Epidermal melanocyte (primary cell): ENCODE measurements around the gene MAPK7.
A peak's percentile ranks its signal among the peaks of the same experiment; 100 is the strongest.

Experiments
- DNase-seq: peaks from one replicate; pipeline ENCODE4 v3.0.0; 2011; ENCODE audit warnings: low spot score; ENCODE audit not compliant: insufficient read length

Gene MAPK7

GRCh38 chr17:19377602-19378415 lies 489 bp upstream of the MAPK7 start:
- DNase-seq, result peak; percentile 99

GRCh38 chr17:19379361-19380065 lies 1.2 kb downstream of the MAPK7 start:
- no peak for DNase-seq

DNA sequence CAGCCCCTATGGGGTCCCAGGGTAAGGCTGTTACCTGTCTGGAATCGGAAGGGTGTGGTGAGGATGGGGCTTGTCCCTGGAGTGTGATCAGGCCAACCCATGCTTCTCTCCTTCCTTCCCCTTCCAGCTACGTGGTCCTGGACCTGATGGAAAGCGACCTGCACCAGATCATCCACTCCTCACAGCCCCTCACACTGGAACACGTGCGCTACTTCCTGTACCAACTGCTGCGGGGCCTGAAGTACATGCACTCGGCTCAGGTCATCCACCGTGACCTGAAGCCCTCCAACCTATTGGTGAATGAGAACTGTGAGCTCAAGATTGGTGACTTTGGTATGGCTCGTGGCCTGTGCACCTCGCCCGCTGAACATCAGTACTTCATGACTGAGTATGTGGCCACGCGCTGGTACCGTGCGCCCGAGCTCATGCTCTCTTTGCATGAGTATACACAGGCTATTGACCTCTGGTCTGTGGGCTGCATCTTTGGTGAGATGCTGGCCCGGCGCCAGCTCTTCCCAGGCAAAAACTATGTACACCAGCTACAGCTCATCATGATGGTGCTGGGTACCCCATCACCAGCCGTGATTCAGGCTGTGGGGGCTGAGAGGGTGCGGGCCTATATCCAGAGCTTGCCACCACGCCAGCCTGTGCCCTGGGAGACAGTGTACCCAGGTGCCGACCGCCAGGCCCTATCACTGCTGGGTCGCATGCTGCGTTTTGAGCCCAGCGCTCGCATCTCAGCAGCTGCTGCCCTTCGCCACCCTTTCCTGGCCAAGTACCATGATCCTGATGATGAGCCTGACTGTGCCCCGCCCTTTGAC lies 2.4 kb downstream of the MAPK7 start:
- no peak for DNase-seq

GRCh38 chr17:19381361-19381740 lies 3.1 kb downstream of the MAPK7 start:
- no peak for DNase-seq

DNA sequence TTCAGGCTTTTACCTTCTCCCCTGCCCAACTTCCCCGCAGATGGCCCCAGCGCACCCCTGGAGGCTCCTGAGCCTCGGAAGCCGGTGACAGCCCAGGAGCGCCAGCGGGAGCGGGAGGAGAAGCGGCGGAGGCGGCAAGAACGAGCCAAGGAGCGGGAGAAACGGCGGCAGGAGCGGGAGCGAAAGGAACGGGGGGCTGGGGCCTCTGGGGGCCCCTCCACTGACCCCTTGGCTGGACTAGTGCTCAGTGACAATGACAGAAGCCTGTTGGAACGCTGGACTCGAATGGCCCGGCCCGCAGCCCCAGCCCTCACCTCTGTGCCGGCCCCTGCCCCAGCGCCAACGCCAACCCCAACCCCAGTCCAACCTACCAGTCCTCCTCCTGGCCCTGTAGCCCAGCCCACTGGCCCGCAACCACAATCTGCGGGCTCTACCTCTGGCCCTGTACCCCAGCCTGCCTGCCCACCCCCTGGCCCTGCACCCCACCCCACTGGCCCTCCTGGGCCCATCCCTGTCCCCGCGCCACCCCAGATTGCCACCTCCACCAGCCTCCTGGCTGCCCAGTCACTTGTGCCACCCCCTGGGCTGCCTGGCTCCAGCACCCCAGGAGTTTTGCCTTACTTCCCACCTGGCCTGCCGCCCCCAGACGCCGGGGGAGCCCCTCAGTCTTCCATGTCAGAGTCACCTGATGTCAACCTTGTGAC lies 3.6 kb downstream of the MAPK7 start:
- no peak for DNase-seq

DNA sequence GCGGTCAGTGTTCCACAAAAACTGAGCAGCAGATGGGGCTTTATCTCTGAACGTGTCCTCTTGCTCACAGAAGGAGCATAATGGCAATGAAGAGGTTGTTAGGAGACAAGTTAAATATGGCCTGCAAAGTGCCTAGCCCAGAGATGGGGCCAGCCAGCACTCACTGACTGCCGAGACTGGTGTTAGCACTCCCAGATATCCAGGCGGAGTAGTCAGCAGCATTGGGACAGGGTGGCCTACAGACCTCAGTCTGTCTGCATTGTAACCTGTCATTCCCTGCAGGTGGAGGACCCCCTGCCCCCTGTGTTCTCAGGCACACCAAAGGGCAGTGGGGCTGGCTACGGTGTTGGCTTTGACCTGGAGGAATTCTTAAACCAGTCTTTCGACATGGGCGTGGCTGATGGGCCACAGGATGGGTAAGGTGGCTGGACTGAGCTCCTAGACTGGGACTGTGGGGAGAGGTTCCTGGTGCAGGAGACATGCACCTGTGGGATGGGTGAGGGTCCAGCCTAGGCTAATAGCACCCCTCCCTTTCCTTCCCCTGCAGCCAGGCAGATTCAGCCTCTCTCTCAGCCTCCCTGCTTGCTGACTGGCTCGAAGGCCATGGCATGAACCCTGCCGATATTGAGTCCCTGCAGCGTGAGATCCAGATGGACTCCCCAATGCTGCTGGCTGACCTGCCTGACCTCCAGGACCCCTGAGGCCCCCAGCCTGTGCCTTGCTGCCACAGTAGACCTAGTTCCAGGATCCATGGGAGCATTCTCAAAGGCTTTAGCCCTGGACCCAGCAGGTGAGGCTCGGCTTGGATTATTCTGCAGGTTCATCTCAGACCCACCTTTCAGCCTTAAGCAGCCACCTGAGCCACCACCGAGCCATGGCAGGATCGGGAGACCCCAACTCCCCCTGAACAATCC lies 4.5 kb downstream of the MAPK7 start:
- no peak for DNase-seq

- DNase-seq, result no peak
These were observed 5.6 kb downstream of the MAPK7 start for GRCh38 chr17:19383681-19384470.

GRCh38 chr17:19384723-19385391 lies 6.6 kb downstream of the MAPK7 start:
- DNase-seq, result peak; percentile 57

DNA sequence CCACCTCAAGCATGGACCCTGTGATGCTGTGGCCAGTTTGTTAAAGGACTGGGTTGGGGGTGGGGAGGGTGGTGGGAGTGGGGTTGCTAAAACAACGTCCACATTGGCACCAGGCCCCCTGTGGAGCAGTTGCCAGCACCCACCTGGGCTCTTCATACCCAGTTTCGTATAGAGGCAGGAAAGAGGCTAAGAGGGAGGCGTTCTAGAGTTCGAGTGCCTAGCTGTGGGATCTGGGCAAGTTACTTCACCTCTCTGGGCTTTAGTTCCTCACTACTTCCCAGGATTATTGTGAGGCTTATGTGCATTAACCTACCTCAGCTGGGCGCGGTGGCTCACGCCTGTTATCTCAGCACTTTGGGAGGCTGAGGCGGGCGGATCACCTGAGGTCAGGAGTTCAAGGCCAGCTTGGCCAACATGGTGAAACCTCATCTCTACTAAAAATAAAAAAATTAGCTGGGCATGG lies 7.3 kb downstream of the MAPK7 start:
- no peak for DNase-seq

- DNase-seq, result no peak
These were observed 8.0 kb downstream of the MAPK7 start for GRCh38 chr17:19386051-19386929.

- no peak for DNase-seq
These were observed 8.9 kb downstream of the MAPK7 start, which contains the start of gene MFAP4 for GRCh38 chr17:19386974-19387920. TSS of gene MFAP4 (minus strand) at chr17:19387190. CDS start at chr17:19387155, 35 bp downstream.

- no peak for DNase-seq
These were observed 9.7 kb downstream of the MAPK7 start for GRCh38 chr17:19387921-19388521.

GRCh38 chr17:19388791-19389785 lies 10.8 kb downstream of the MAPK7 start:
- no peak for DNase-seq

- DNase-seq, result no peak
These were observed 12.7 kb downstream of the MAPK7 start for GRCh38 chr17:19390951-19391350.

- no peak for DNase-seq
These were observed 13.1 kb downstream of the MAPK7 start for GRCh38 chr17:19391432-19391831.
